A673 (cell line): ENCODE measurements around the gene MRPL33. TPM values are rescaled to one million over a fixed set of nuclear protein-coding genes. Genes with fewer than 3 reads are reported as not detected.
"Not testable (repeated sequence)": the region's sequence is repeated elsewhere in the genome, so short reads cannot be mapped to it uniquely, and the experiment has no call there.

Source experiments
- BruUV-seq: library from RNA; stranded (reverse); fragments of 400-500 nt; replicated peaks from 2 replicates; lab custom pipeline; 2021; lab: Mats Ljungman, UMichigan
- CTCF ChIA-PET: fragments of 300-600 bp; sonication (Branson Sonifier 250); formaldehyde crosslinking; loops from one replicate; lab custom pipeline; 2022; ENCODE audit warnings: antibody characterized with exemption; lab: Charles Lee
- POLR2A ChIA-PET: fragments of 300-600 bp; sonication (Branson Sonifier 250); formaldehyde crosslinking; loops from one replicate; lab custom pipeline; 2022; ENCODE audit warnings: antibody characterized with exemption; ENCODE audit not compliant: low non-redundant PET; lab: Charles Lee
- DNase-seq: peaks from one replicate; pipeline ENCODE4 v3.0.0-alpha.2; 2015; ENCODE audit warnings: low spot score
- H3K27ac ChIP-seq: fragments of 200-600 bp; sonication (generic); 2 replicates; pipeline ENCODE4 v1.5.1; 2016; ENCODE audit warnings: mixed run types, low read depth, mild to moderate bottlenecking, mixed read lengths, antibody characterized with exemption, low read length; ENCODE audit not compliant: poor library complexity, severe bottlenecking
- H3K27me3 ChIP-seq: fragments of 200-600 bp; sonication (generic); replicated peaks from 2 replicates; pipeline ENCODE4 v1.6.1; 2017; ENCODE audit warnings: mixed run types, low read depth, mild to moderate bottlenecking, mixed read lengths, antibody characterized with exemption, low read length; ENCODE audit not compliant: insufficient read depth, poor library complexity
- H3K36me3 ChIP-seq: fragments of 200-600 bp; sonication (generic); 2 replicates; pipeline ENCODE4 v1.6.1; 2016; ENCODE audit warnings: mixed run types, mild to moderate bottlenecking, mixed read lengths, antibody characterized with exemption, low read length; ENCODE audit not compliant: insufficient read depth, poor library complexity, severe bottlenecking
- H3K4me1 ChIP-seq: fragments of 200-600 bp; sonication (generic); 2 replicates; pipeline ENCODE4 v1.6.1; 2017; ENCODE audit warnings: mixed run types, mild to moderate bottlenecking, mixed read lengths, antibody characterized with exemption, low read length; ENCODE audit not compliant: insufficient read depth, poor library complexity, severe bottlenecking
- H3K4me3 ChIP-seq: fragments of 200-600 bp; sonication (generic); 2 replicates; pipeline ENCODE4 v1.5.1; 2016; ENCODE audit warnings: low read depth, mixed run types, mild to moderate bottlenecking, mixed read lengths, low read length; ENCODE audit not compliant: poor library complexity, severe bottlenecking
- H3K9me3 ChIP-seq: fragments of 200-600 bp; sonication (generic); 2 replicates; pipeline ENCODE4 v1.6.1; 2016; ENCODE audit warnings: mixed run types, low read depth, mild to moderate bottlenecking, mixed read lengths, antibody characterized with exemption, low read length; ENCODE audit not compliant: poor library complexity, severe bottlenecking
- EZH2 ChIP-seq: fragments of 200-600 bp; sonication (generic); IDR thresholded peaks from 2 replicates; pipeline ENCODE4 v1.6.1; 2017; ENCODE audit warnings: borderline replicate concordance, low read depth, mild to moderate bottlenecking, mixed read lengths, antibody characterized with exemption, low read length; ENCODE audit not compliant: poor library complexity, severe bottlenecking
- intact Hi-C: fragments of 100-400 bp; cut with micrococcal nuclease; formaldehyde crosslinking; loops from one replicate; pipeline ENCODE4 v1.10.0; 2022; ENCODE audit not compliant: unreplicated experiment
- total RNA-seq: library from RNA; stranded (reverse); gene quantifications from 2 replicates; pipeline ENCODE4 v1.2.3, GENCODE V29; 2021
- TF ChIP-seq, protein P1 (sequence below): fragments of 300-800, 200-600 bp; sonication (generic); conservative IDR thresholded peaks from 2 replicates; pipeline ENCODE4 v1.5.1; 2017; ENCODE audit warnings: low read depth, mild to moderate bottlenecking, antibody characterized with exemption, low read length, moderate library complexity, mixed read lengths

The MRPL33 gene
- total RNA-seq, 1 experiment from 2014 or later: 68.1 TPM

- ChIA-PET CTCF (no interaction called here), POLR2A (no interaction called here)
- H3K4me3 ChIP-seq: no peak overlapping the region
- intact Hi-C loops: no loop called here
- H3K4me1 ChIP-seq: no peaks in the 10 kb centered on the region
- H3K27me3 ChIP-seq: no peaks in the 10 kb centered on the region
- H3K27ac ChIP-seq: no peak overlapping the region
- TF ChIP-seq, protein P1, sequence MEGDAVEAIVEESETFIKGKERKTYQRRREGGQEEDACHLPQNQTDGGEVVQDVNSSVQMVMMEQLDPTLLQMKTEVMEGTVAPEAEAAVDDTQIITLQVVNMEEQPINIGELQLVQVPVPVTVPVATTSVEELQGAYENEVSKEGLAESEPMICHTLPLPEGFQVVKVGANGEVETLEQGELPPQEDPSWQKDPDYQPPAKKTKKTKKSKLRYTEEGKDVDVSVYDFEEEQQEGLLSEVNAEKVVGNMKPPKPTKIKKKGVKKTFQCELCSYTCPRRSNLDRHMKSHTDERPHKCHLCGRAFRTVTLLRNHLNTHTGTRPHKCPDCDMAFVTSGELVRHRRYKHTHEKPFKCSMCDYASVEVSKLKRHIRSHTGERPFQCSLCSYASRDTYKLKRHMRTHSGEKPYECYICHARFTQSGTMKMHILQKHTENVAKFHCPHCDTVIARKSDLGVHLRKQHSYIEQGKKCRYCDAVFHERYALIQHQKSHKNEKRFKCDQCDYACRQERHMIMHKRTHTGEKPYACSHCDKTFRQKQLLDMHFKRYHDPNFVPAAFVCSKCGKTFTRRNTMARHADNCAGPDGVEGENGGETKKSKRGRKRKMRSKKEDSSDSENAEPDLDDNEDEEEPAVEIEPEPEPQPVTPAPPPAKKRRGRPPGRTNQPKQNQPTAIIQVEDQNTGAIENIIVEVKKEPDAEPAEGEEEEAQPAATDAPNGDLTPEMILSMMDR: no peak
- no peak for TF ChIP-seq EZH2
- no peaks in the 10 kb centered on the region for H3K36me3 ChIP-seq
- no TSS peak for BruUV-seq
- H3K9me3 ChIP-seq: no peaks in the 10 kb centered on the region
- DNase-seq: no peak
Observed at GRCh38 chr2:27762951-27763906, 8.3 kb upstream of the MRPL33 start.

- Histone ChIP-seq H3K27me3 (no peaks in the 10 kb centered on the region), H3K36me3 (no peaks in the 10 kb centered on the region), H3K27ac (no peak overlapping the region), H3K9me3 (no peaks in the 10 kb centered on the region), H3K4me1 (no peaks in the 10 kb centered on the region), H3K4me3 (no peak overlapping the region)
- DNase-seq: no peak
- ChIA-PET CTCF (no interaction called here), POLR2A (no interaction called here)
- TF ChIP-seq, protein P1: no peak
- TF ChIP-seq EZH2: no peak
- intact Hi-C loops: no loop called here
- BruUV-seq: no TSS peak
Observed at GRCh38 chr2:27763907-27764267, 7.6 kb upstream of the MRPL33 start.

DNA sequence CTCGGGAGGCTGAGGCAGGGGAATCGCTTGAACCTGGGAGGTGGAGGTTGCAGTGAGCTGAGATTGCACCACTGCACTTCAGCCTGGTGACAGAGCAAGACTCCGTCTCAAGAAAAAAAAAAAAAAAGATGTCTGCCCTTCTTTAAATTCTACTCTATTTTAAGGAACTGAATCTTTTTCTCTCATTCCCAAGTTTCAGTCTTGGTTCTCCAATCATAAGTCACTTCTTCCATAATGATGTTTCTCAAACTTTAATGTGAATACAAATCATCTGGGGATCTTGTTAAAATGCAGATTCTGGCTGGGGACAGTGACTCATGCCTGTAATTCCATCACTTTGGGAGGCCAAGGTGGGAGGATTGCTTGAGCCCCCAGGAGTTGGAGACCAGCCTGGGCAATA is 7.0 kb upstream of the MRPL33 start:
- not testable (repeated sequence) for H3K4me3 ChIP-seq, BruUV-seq, H3K27ac ChIP-seq

More for the DNA sequence above, 7.0 kb upstream of the MRPL33 start:
- DNase-seq, H3K36me3 ChIP-seq, POLR2A ChIA-PET, intact Hi-C loops, H3K9me3 ChIP-seq, CTCF ChIA-PET, H3K4me1 ChIP-seq, H3K27me3 ChIP-seq: not testable (repeated sequence)
